K562 (cell line): ENCODE data around the gene SLC26A11. TPM values are rescaled to one million over a fixed set of nuclear protein-coding genes. Genes with fewer than 3 reads are reported as not detected.

Experiments
- HSF4 ChIP-seq: fragments of 250-450 bp; sonication (Bioruptor Pico); IDR thresholded peaks from 2 replicates; pipeline ENCODE4 v2.1.2; 2022; ENCODE audit warnings: mild to moderate bottlenecking, moderate library complexity, borderline replicate concordance
- MXI1 ChIP-seq: IDR thresholded peaks from 2 replicates; pipeline ENCODE4 v1.6.1; 2011; ENCODE audit warnings: low read depth, mild to moderate bottlenecking, improper control_type of control experiment, low read length
- RB1 ChIP-seq: fragments of 450-650 bp; IDR thresholded peaks from 2 replicates; pipeline ENCODE4 v1.6.1; 2017; ENCODE audit warnings: low read depth, mild to moderate bottlenecking
- SFPQ ChIP-seq: fragments of 200-400 bp; formaldehyde crosslinking; IDR thresholded peaks from 2 replicates; pipeline ENCODE4 v1.6.1; 2017; ENCODE audit warnings: mild to moderate bottlenecking, low read depth, low read length, moderate library complexity
- TBL1XR1 ChIP-seq, 2 experiments: IDR thresholded peaks; 2 replicates each; pipeline ENCODE4 v1.6.1; 2012; ENCODE audit warnings: improper control_type of control experiment in 2 of 2, low read length in 2 of 2, mild to moderate bottlenecking in 1 of 2
- TEAD1 ChIP-seq, 2 experiments: fragments of 450-650 bp in 1 of 2; sonication (generic) in 1 of 2; formaldehyde crosslinking; IDR thresholded peaks; 2 replicates each; pipeline versions ENCODE4 v1.4.0 to v1.8.0; 2020 to 2022; ENCODE audit warnings: mild to moderate bottlenecking in 2 of 2, missing genetic modification reagents in 1 of 2
- XRCC5 ChIP-seq: fragments of 200-400 bp; formaldehyde crosslinking; IDR thresholded peaks from 2 replicates; pipeline ENCODE4 v1.6.1; 2017; ENCODE audit warnings: low read depth, mild to moderate bottlenecking, low read length
- ZBTB26 ChIP-seq: fragments of 450-650 bp; formaldehyde crosslinking; IDR thresholded peaks from 2 replicates; pipeline ENCODE4 v1.4.0; 2022; ENCODE audit warnings: missing genetic modification characterization
- polyA plus RNA-seq, 8 experiments: library from polyadenylated mRNA; depleted of rRNA in 4 of 8; stranded (reverse) in 5 of 8; unstranded in 3 of 8; fragments of >200 nt; fragmentation: Nextera tagmentation in 2 of 8; fragmentation: Illumina TruSeq in 1 of 8; extraction: Ambion mirVana in 2 of 8; extraction: Trizol in 1 of 8; gene quantifications; 2 replicates each; pipeline versions ENCODE4 v1.2.1 to v1.2.3, GENCODE V29; 2011 to 2014; ENCODE audit warnings: inconsistent platforms in 1 of 8, missing spikeins in 1 of 8
- total RNA-seq, 7 experiments: library from RNA; depleted of rRNA in 6 of 7; stranded (reverse); fragments of >200 nt in 6 of 7; fragmentation: Illumina TruSeq in 2 of 7; extraction: Trizol in 2 of 7; gene quantifications; 2 replicates each; pipeline versions ENCODE4 v1.2.1 to v1.2.3, GENCODE V29; 2011 to 2021; ENCODE audit warnings: low replicate concordance in 1 of 7
- TF ChIP-seq, protein P1 (sequence below), 2 experiments: fragments of 450-650 bp; formaldehyde crosslinking in 1 of 2; IDR thresholded peaks; 2 replicates each; pipeline versions ENCODE4 v1.4.0 to v1.6.1; 2014 to 2020; ENCODE audit warnings: mild to moderate bottlenecking in 2 of 2, borderline replicate concordance in 1 of 2, low read depth in 1 of 2

The SLC26A11 gene
- total and polyA plus RNA-seq, 9 of the 15 experiments (the other 6 are each of a cell fraction or from before 2014, with no cell fraction given), result 0.06 to 3.1 (median 1.2) TPM; not detected in 1

- TF ChIP-seq TBL1XR1 (IDR thresholded peaks at IDR 0.05; ENCODE audit: low read length in 2 of 2), result 0 out of 4 replicates have a peak, but pooled peaks of 1 of the 2 experiments have one; percentile 17
- TF ChIP-seq HSF4 (CRISPR knock-in tag), result no peak
- 0 out of 2 replicates have a peak, but pooled peaks have one; percentile 60 for TF ChIP-seq XRCC5
- 0 out of 2 replicates have a peak, but pooled peaks have one; percentile 58 for TF ChIP-seq ZBTB26
- peak in 1 of 2 experiments; percentile 56; a peak in 2 of 4 replicates for TF ChIP-seq TEAD1 (CRISPR knock-in tag; IDR thresholded peaks at IDR 0.05)
- no peak for TF ChIP-seq SFPQ
- peak; percentile 66; the same call in 1 of the 2 replicates for TF ChIP-seq RB1
- TF ChIP-seq MXI1, result no peak
- TF ChIP-seq, protein P1, sequence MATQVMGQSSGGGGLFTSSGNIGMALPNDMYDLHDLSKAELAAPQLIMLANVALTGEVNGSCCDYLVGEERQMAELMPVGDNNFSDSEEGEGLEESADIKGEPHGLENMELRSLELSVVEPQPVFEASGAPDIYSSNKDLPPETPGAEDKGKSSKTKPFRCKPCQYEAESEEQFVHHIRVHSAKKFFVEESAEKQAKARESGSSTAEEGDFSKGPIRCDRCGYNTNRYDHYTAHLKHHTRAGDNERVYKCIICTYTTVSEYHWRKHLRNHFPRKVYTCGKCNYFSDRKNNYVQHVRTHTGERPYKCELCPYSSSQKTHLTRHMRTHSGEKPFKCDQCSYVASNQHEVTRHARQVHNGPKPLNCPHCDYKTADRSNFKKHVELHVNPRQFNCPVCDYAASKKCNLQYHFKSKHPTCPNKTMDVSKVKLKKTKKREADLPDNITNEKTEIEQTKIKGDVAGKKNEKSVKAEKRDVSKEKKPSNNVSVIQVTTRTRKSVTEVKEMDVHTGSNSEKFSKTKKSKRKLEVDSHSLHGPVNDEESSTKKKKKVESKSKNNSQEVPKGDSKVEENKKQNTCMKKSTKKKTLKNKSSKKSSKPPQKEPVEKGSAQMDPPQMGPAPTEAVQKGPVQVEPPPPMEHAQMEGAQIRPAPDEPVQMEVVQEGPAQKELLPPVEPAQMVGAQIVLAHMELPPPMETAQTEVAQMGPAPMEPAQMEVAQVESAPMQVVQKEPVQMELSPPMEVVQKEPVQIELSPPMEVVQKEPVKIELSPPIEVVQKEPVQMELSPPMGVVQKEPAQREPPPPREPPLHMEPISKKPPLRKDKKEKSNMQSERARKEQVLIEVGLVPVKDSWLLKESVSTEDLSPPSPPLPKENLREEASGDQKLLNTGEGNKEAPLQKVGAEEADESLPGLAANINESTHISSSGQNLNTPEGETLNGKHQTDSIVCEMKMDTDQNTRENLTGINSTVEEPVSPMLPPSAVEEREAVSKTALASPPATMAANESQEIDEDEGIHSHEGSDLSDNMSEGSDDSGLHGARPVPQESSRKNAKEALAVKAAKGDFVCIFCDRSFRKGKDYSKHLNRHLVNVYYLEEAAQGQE (IDR thresholded peaks at IDR 0.05; ENCODE audit: borderline replicate concordance), result peak; percentile 87
- TF ChIP-seq, protein P1 (CRISPR knock-in tag; IDR thresholded peaks at IDR 0.05; ENCODE audit: low read depth), result no peak
Observed at GRCh38 chr17:80195671-80196529, 24.3 kb upstream of the SLC26A11 start (continued).
